ENCODE data around the gene RSKR.
A peak's percentile ranks its signal among the peaks of the same experiment; 100 is the strongest.
"Not testable (repeated sequence)": the region's sequence is repeated elsewhere in the genome, so short reads cannot be mapped to it uniquely, and the experiment has no call there.

The RSKR gene

GRCh38 chr17:28576758-28577465 is 37.1 kb downstream of the RSKR start, which contains the start of gene ALDOC:
Gene ALDOC, minus strand, starts transcription at chr17:28576895. Its CDS starts 1,363 bp downstream, at chr17:28575532.
- Histone ChIP-seq H3K4me3 (ENCODE audit: low read length) (no peak within 1 kb of the TSS), H3K27ac (ENCODE audit: low read length) (peak within 1 kb of the TSS; percentile 28; the same call in 1 of the 2 replicates), H3K27me3 (replicated peaks; ENCODE audit: insufficient read depth, low read length) (no peaks in the 10 kb centered on the region), H3F3A (ENCODE audit: insufficient read depth, low read length) (0 out of 2 replicates have a peak, but pooled peaks cover 14% of the 10 kb centered on the region), H2AFZ (ENCODE audit: low read length) (peak within 1 kb of the TSS; percentile 25; the same call in 1 of the 2 replicates), H3K79me2 (ENCODE audit: low read length) (no peaks in the 10 kb centered on the region), H3K4me1 (ENCODE audit: low read length) (peaks cover 6% of the 10 kb centered on the region), H3K9ac (ENCODE audit: low read length) (no peak within 1 kb of the TSS), H3K4me2 (ENCODE audit: low read depth, low read length) (no peak within 1 kb of the TSS), H3K9me2 (replicated peaks; ENCODE audit: insufficient read depth, low read length) (no peaks in the 10 kb centered on the region), H3K36me3 (replicated peaks; ENCODE audit: insufficient read depth, low read length) (no peaks in the 10 kb centered on the region), H4K20me1 (ENCODE audit: insufficient read depth, low read length) (no peaks in the 10 kb centered on the region), H3K9me3 (replicated peaks; ENCODE audit: insufficient read depth, low read length) (no peaks in the 10 kb centered on the region)
- peak; percentile 94 for DNase-seq
- TF ChIP-seq EZH2phosphoT487 (IDR thresholded peaks at IDR 0.05; ENCODE audit: low read length) (no peak), EZH2 (optimal IDR thresholded peaks at IDR 0.05; ENCODE audit: low read depth, low read length) (no peak), CTCF (IDR thresholded peaks at IDR 0.05; ENCODE audit: low read length) (no peak)

- not testable (repeated sequence) for H4K20me1 ChIP-seq (ENCODE audit: insufficient read depth, low read length); H3K27me3 ChIP-seq (replicated peaks; ENCODE audit: insufficient read depth, low read length); H3K79me2 ChIP-seq (ENCODE audit: low read length); H3K9me3 ChIP-seq (replicated peaks; ENCODE audit: insufficient read depth, low read length); H3K4me1 ChIP-seq (ENCODE audit: low read length); H3K27ac ChIP-seq (ENCODE audit: low read length); H3K36me3 ChIP-seq (replicated peaks; ENCODE audit: insufficient read depth, low read length); H3K4me3 ChIP-seq (ENCODE audit: low read length); H3K9ac ChIP-seq (ENCODE audit: low read length); H3K4me2 ChIP-seq (ENCODE audit: low read depth, low read length); H3K9me2 ChIP-seq (replicated peaks; ENCODE audit: insufficient read depth, low read length); DNase-seq; H2AFZ ChIP-seq (ENCODE audit: low read length)
- H3F3A ChIP-seq (ENCODE audit: insufficient read depth, low read length): 0 out of 2 replicates have a peak, but pooled peaks cover 17% of the 10 kb centered on the region
Measured at GRCh38 chr17:28576016-28576415, 38.0 kb downstream of the RSKR start.

GRCh38 chr17:28575126-28575795 is 38.7 kb downstream of the RSKR start:
- H3F3A ChIP-seq (ENCODE audit: insufficient read depth, low read length): 0 out of 2 replicates have a peak, but pooled peaks cover 23% of the 10 kb centered on the region
- no peaks in the 10 kb centered on the region for H4K20me1 ChIP-seq (ENCODE audit: insufficient read depth, low read length)
- peaks cover 7% of the 10 kb centered on the region for H3K4me1 ChIP-seq (ENCODE audit: low read length)
- no peak overlapping the region for H3K4me3 ChIP-seq (ENCODE audit: low read length)
- no peaks in the 10 kb centered on the region for H3K9me2 ChIP-seq (replicated peaks; ENCODE audit: insufficient read depth, low read length)
- H3K27me3 ChIP-seq (replicated peaks; ENCODE audit: insufficient read depth, low read length): no peaks in the 10 kb centered on the region
- no peak; the same call in 1 of the 2 replicates for TF ChIP-seq CTCF (IDR thresholded peaks at IDR 0.05; ENCODE audit: low read length)
- TF ChIP-seq EZH2phosphoT487 (IDR thresholded peaks at IDR 0.05; ENCODE audit: low read length): no peak
- no peak for TF ChIP-seq EZH2 (optimal IDR thresholded peaks at IDR 0.05; ENCODE audit: low read depth, low read length)
- no peak for DNase-seq
- H3K9me3 ChIP-seq (replicated peaks; ENCODE audit: insufficient read depth, low read length): no peaks in the 10 kb centered on the region
- H3K9ac ChIP-seq (ENCODE audit: low read length): no peak overlapping the region
- no peak overlapping the region for H3K27ac ChIP-seq (ENCODE audit: low read length)
- H3K79me2 ChIP-seq (ENCODE audit: low read length): peaks cover 11% of the 10 kb centered on the region
- H2AFZ ChIP-seq (ENCODE audit: low read length): no peak overlapping the region
- H3K4me2 ChIP-seq (ENCODE audit: low read depth, low read length): no peak overlapping the region
- no peaks in the 10 kb centered on the region for H3K36me3 ChIP-seq (replicated peaks; ENCODE audit: insufficient read depth, low read length)
